Fibroblast of skin of right quadriceps (primary cell): ENCODE measurements around the gene ZCCHC10.
A peak's percentile ranks its signal among the peaks of the same experiment; 100 is the strongest.
"Not testable (repeated sequence)": the region's sequence is repeated elsewhere in the genome, so short reads cannot be mapped to it uniquely, and the experiment has no call there.

Experiments used
- DNase-seq: peaks from one replicate; pipeline ENCODE4 v3.0.0-alpha.2; 2013

Gene ZCCHC10

GRCh38 chr5:133041157-133041784, 14.9 kb upstream of the ZCCHC10 start:
- no peak for DNase-seq

GRCh38 chr5:133036677-133037076, 10.3 kb upstream of the ZCCHC10 start:
- not testable (repeated sequence) for DNase-seq

- DNase-seq = no peak
Observed at GRCh38 chr5:133035224-133035623, 8.9 kb upstream of the ZCCHC10 start.

GRCh38 chr5:133034064-133034463, 7.7 kb upstream of the ZCCHC10 start:
- DNase-seq = no peak

GRCh38 chr5:133032852-133033742, 6.7 kb upstream of the ZCCHC10 start:
- DNase-seq = no peak

GRCh38 chr5:133030343-133031005, 4.1 kb upstream of the ZCCHC10 start:
- no peak for DNase-seq

- no peak for DNase-seq
Observed at GRCh38 chr5:133029416-133029815, 3.1 kb upstream of the ZCCHC10 start.

- DNase-seq = no peak
Observed at GRCh38 chr5:133026664-133027153, 360 bp upstream of the ZCCHC10 start.

- DNase-seq = not testable (repeated sequence)
Observed at GRCh38 chr5:133019471-133019870, 6.9 kb downstream of the ZCCHC10 start.

GRCh38 chr5:133017964-133018363, 8.4 kb downstream of the ZCCHC10 start:
- no peak for DNase-seq

- DNase-seq = no peak
Observed at GRCh38 chr5:133015466-133015865, 10.9 kb downstream of the ZCCHC10 start.

GRCh38 chr5:133008455-133008854, 17.9 kb downstream of the ZCCHC10 start:
- DNase-seq = not testable (repeated sequence)

GRCh38 chr5:133006653-133007052, 19.7 kb downstream of the ZCCHC10 start:
- no peak for DNase-seq

GRCh38 chr5:132999246-132999645, 27.1 kb downstream of the ZCCHC10 start:
- DNase-seq = no peak

GRCh38 chr5:132998556-132998955, 27.8 kb downstream of the ZCCHC10 start:
- no peak for DNase-seq

- DNase-seq = no peak
Observed at GRCh38 chr5:132996307-132996706, 30.0 kb downstream of the ZCCHC10 start.

- no peak for DNase-seq
Observed at GRCh38 chr5:132987531-132988408, 38.6 kb downstream of the ZCCHC10 start.

- not testable (repeated sequence) for DNase-seq
Observed at GRCh38 chr5:132982971-132983370, 43.4 kb downstream of the ZCCHC10 start.

- no peak for DNase-seq
Observed at GRCh38 chr5:132981288-132981687, 45.1 kb downstream of the ZCCHC10 start.

GRCh38 chr5:132979976-132980375, 46.4 kb downstream of the ZCCHC10 start:
- no peak for DNase-seq

GRCh38 chr5:132979367-132979940, 46.9 kb downstream of the ZCCHC10 start:
- peak; percentile 5 for DNase-seq

- DNase-seq = no peak
Observed at GRCh38 chr5:132976852-132977251, 49.5 kb downstream of the ZCCHC10 start.
